IMR-90 (cell line): ENCODE data around the gene OSMR. TPM values are rescaled to one million over a fixed set of nuclear protein-coding genes. Genes with fewer than 3 reads are reported as not detected.

Source experiments
- ATAC-seq: fragments of 200-7000 bp; cut with Tn5 transposase; 2 replicates; pipeline ENCODE4 v1.9.1; 2020; ENCODE audit warnings: low read depth, mild to moderate bottlenecking, moderate library complexity
- BruUV-seq: library from RNA; stranded (reverse); fragments of 400-500 nt; replicated peaks from 2 replicates; lab custom pipeline; 2021; lab: Mats Ljungman, UMichigan
- CTCF ChIA-PET: fragments of 300-600 bp; formaldehyde crosslinking; extraction: SDS; loops from one replicate; lab custom pipeline; 2021; ENCODE audit warnings: antibody characterized with exemption; lab: Yijun Ruan, JAX
- POLR2A ChIA-PET: fragments of 300-600 bp; sonication (Branson Sonifier 250); formaldehyde crosslinking; loops from one replicate; lab custom pipeline; 2022; ENCODE audit warnings: antibody characterized with exemption; ENCODE audit not compliant: unreplicated experiment; lab: Charles Lee
- DNase-seq: peaks from one replicate; pipeline ENCODE4 v3.0.0; 2013
- H2AFZ ChIP-seq: replicated peaks from 2 replicates; pipeline ENCODE3; 2013; ENCODE audit warnings: low read length, mild to moderate bottlenecking; ENCODE audit not compliant: poor library complexity
- H2AK5ac ChIP-seq: 2 replicates; pipeline ENCODE4 v1.6.1; 2013; ENCODE audit warnings: low read depth, low read length, inconsistent platforms
- H2AK9ac ChIP-seq: replicated peaks from 2 replicates; pipeline ENCODE3; 2013; ENCODE audit warnings: mild to moderate bottlenecking, low read depth, low read length, moderate library complexity; ENCODE audit not compliant: poor library complexity
- H2BK120ac ChIP-seq: 2 replicates; pipeline ENCODE4 v1.6.1; 2013; ENCODE audit warnings: low read depth, low read length, inconsistent platforms
- H2BK15ac ChIP-seq: 3 replicates; pipeline ENCODE4 v1.6.1; 2013; ENCODE audit warnings: low read depth, low read length, inconsistent platforms
- H2BK20ac ChIP-seq: 2 replicates; pipeline ENCODE4 v1.6.1; 2013; ENCODE audit warnings: low read depth, mild to moderate bottlenecking, inconsistent platforms, low read length, moderate library complexity
- H2BK5ac ChIP-seq: 2 replicates; pipeline ENCODE4 v1.6.1; 2013; ENCODE audit warnings: mild to moderate bottlenecking, low read depth, low read length, inconsistent platforms; ENCODE audit not compliant: poor library complexity, severe bottlenecking
- H3K14ac ChIP-seq: replicated peaks from 2 replicates; pipeline ENCODE4 v1.6.1; 2013; ENCODE audit warnings: low read depth, low read length, inconsistent platforms
- H3K18ac ChIP-seq: 2 replicates; pipeline ENCODE4 v1.6.1; 2013; ENCODE audit warnings: low read depth, low read length, control low read depth
- H3K23ac ChIP-seq: 2 replicates; pipeline ENCODE4 v1.6.1; 2013; ENCODE audit warnings: low read depth, low read length, inconsistent platforms
- H3K27ac ChIP-seq: 2 replicates; pipeline ENCODE4 v1.5.1; 2013; ENCODE audit warnings: mild to moderate bottlenecking, control low read depth, low read length; ENCODE audit not compliant: insufficient read depth
- H3K27me3 ChIP-seq: 2 replicates; pipeline ENCODE4 v1.6.1; 2013; ENCODE audit warnings: low read length; ENCODE audit not compliant: control insufficient read depth, insufficient read depth
- H3K36me3 ChIP-seq: 2 replicates; pipeline ENCODE4 v1.6.1; 2013; ENCODE audit warnings: low read length, mixed read lengths; ENCODE audit not compliant: control insufficient read depth, insufficient read depth
- H3K4ac ChIP-seq: 2 replicates; pipeline ENCODE4 v1.6.1; 2013; ENCODE audit warnings: low read depth, low read length, inconsistent platforms
- H3K4me1 ChIP-seq: 2 replicates; pipeline ENCODE4 v1.6.1; 2013; ENCODE audit warnings: low read length, mixed read lengths; ENCODE audit not compliant: control insufficient read depth, insufficient read depth
- H3K4me2 ChIP-seq: 2 replicates; pipeline ENCODE4 v1.6.1; 2013; ENCODE audit warnings: low read depth, mild to moderate bottlenecking, control low read depth, low read length, moderate library complexity
- H3K4me3 ChIP-seq: 2 replicates; pipeline ENCODE4 v1.5.1; 2013; ENCODE audit warnings: low read depth, mild to moderate bottlenecking, control low read depth, low read length, moderate library complexity; ENCODE audit not compliant: insufficient read depth
- H3K56ac ChIP-seq: 2 replicates; pipeline ENCODE4 v1.6.1; 2013; ENCODE audit warnings: low read length, inconsistent platforms; ENCODE audit not compliant: insufficient read depth; ENCODE audit errors: extremely low read depth
- H3K79me1 ChIP-seq, 2 experiments: 2 replicates each; pipeline ENCODE4 v1.6.1; 2013; ENCODE audit warnings: low read length in 2 of 2, inconsistent platforms in 1 of 2, low read depth in 1 of 2
- H3K9ac ChIP-seq: 2 replicates; pipeline ENCODE4 v1.6.1; 2013; ENCODE audit warnings: low read depth, low read length, control low read depth
- H3K9me1 ChIP-seq: 2 replicates; pipeline ENCODE4 v1.6.1; 2013; ENCODE audit warnings: low read length, inconsistent platforms; ENCODE audit not compliant: insufficient read depth
- H3K9me3 ChIP-seq: 2 replicates; pipeline ENCODE4 v1.6.1; 2013; ENCODE audit warnings: low read length; ENCODE audit not compliant: control insufficient read depth, insufficient read depth
- H4K20me1 ChIP-seq: 2 replicates; pipeline ENCODE4 v1.6.1; 2013; ENCODE audit warnings: low read length, inconsistent platforms; ENCODE audit not compliant: insufficient read depth
- H4K5ac ChIP-seq: 2 replicates; pipeline ENCODE4 v1.6.1; 2013; ENCODE audit warnings: mild to moderate bottlenecking, low read depth, low read length, control low read depth
- H4K8ac ChIP-seq, 2 experiments: 2 replicates each; pipeline ENCODE4 v1.6.1; 2013; ENCODE audit warnings: low read depth in 2 of 2, low read length in 2 of 2, control low read depth in 1 of 2, inconsistent platforms in 1 of 2
- H4K91ac ChIP-seq: 2 replicates; pipeline ENCODE4 v1.6.1; 2013; ENCODE audit warnings: low read depth, low read length, inconsistent platforms; ENCODE audit not compliant: insufficient read depth
- CEBPB ChIP-seq: IDR thresholded peaks from 2 replicates; pipeline ENCODE4 v1.6.1; 2012; ENCODE audit warnings: low read depth, low read length, improper control_type of control experiment
- MAFK ChIP-seq: IDR thresholded peaks from 2 replicates; pipeline ENCODE4 v1.6.1; 2012; ENCODE audit warnings: low read depth, low read length, improper control_type of control experiment
- WGBS, 2 experiments: methylation state at CpG; one replicate each; pipeline versions ENCODE4 v1.1.5 to v1.1.7; 2013; ENCODE audit warnings: missing lambda C conversion rate in 2 of 2; ENCODE audit not compliant: insufficient read length in 1 of 2; ENCODE audit errors: extremely low coverage in 2 of 2; 5-methylcytosine and 5-hydroxymethylcytosine counted together
- dilution Hi-C: fragments of 300-500 bp; cut with HindIII; formaldehyde crosslinking; loops from one replicate; pipeline ENCODE4 v1.14.3; 2018; ENCODE audit warnings: low sequenced_read_pairs; ENCODE audit not compliant: unreplicated experiment
- in situ Hi-C: fragments of 300-500 bp; cut with MboI; formaldehyde crosslinking; loops from 3 replicates; pipeline ENCODE4 v1.14.3; 2019; ENCODE audit warnings: low sequenced_read_pairs, inconsistent platforms, mixed read lengths
- intact Hi-C: fragments of 100-400 bp; cut with micrococcal nuclease; formaldehyde crosslinking; loops from 2 replicates; pipeline ENCODE4 v1.10.0; 2022
- polyA plus RNA-seq, 3 experiments: library from polyadenylated mRNA; depleted of rRNA; stranded (reverse); fragments of >200 nt; gene quantifications; 2 replicates each; pipeline ENCODE4 v1.2.3, GENCODE V29; 2012; ENCODE audit warnings: low replicate concordance in 1 of 3
- total RNA-seq: library from RNA; depleted of rRNA; stranded (reverse); fragments of >200 nt; gene quantifications from 2 replicates; pipeline ENCODE4 v1.2.3, GENCODE V29; 2012

OSMR gene
- total and polyA plus RNA-seq, 2 of the 4 experiments (the other 2 are of a cell fraction), result 41.6 to 48.7 TPM

- H2AK9ac ChIP-seq, result peak overlapping the region; percentile 42
- H2BK5ac ChIP-seq, result no peak overlapping the region
- peaks cover 10 to 18% of the 10 kb centered on the region in 2 experiments; a peak in 3 of 4 replicates for H3K79me1 ChIP-seq
- H3K56ac ChIP-seq, result no peak overlapping the region
- H2AFZ ChIP-seq, result no peak overlapping the region
- ATAC-seq (no peak), DNase-seq (no peak)
- no peak overlapping the region for H4K8ac ChIP-seq
- TF ChIP-seq CEBPB, result no peak
- no peak for TF ChIP-seq MAFK
- H2AK5ac ChIP-seq, result no peak overlapping the region
- H2BK15ac ChIP-seq, result no peak overlapping the region
- peaks cover 3% of the 10 kb centered on the region; the same call in 1 of the 2 replicates for H3K9me1 ChIP-seq
- intact Hi-C loops (no loop called here), dilution Hi-C loops (no loop called here), in situ Hi-C loops (no loop called here)
- H4K5ac ChIP-seq, result no peak overlapping the region
- ChIA-PET CTCF (no interaction called here), POLR2A (no interaction called here)
- no peak overlapping the region for H4K91ac ChIP-seq
- H4K20me1 ChIP-seq, result peaks cover 4% of the 10 kb centered on the region; the same call in 1 of the 2 replicates
- no peak overlapping the region for H2BK20ac ChIP-seq
- no peaks in the 10 kb centered on the region for H3K9me3 ChIP-seq
- WGBS, 2 experiments, result no CpG with 5 or more reads among the region's 3 CpGs
- H3K4me2 ChIP-seq, result no peak overlapping the region
- BruUV-seq, result no TSS peak
- H3K23ac ChIP-seq, result no peak overlapping the region
- H3K18ac ChIP-seq, result no peak overlapping the region
- H3K27me3 ChIP-seq, result no peaks in the 10 kb centered on the region
- no peak overlapping the region for H3K27ac ChIP-seq
- no peak overlapping the region for H3K9ac ChIP-seq
- H3K4ac ChIP-seq, result no peak overlapping the region
- peaks cover 31% of the 10 kb centered on the region for H3K36me3 ChIP-seq
- H3K4me3 ChIP-seq, result no peak overlapping the region
- no peak overlapping the region for H2BK120ac ChIP-seq
- no peaks in the 10 kb centered on the region for H3K4me1 ChIP-seq
- H3K14ac ChIP-seq, result no peak overlapping the region
Observed at GRCh38 chr5:38892363-38892762, 46.6 kb downstream of the OSMR start.
